Measurements from ENCODE around the gene CRB1.

Gene CRB1

DNA sequence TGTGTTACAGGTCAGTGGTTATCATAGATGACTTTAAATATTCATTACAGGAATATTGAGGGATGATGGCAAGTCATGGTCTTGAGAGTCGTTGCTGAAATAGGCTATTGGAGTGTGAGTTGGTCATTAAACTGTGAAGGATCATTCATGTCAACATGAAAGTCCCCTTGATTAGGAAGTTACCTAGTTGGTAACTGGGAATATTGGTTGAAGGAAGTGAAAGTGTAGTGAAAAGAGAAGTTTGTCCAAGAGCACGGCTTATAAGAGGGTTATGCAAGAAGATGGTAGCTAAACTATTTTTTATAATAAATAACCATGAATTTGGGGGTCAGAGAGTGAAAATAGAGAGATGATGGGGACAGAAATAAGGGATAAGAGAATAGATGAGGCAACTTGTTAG is 16.9 kb downstream of the CRB1 start:
- no peak for DNase-seq (ENCODE audit: extremely low read depth, insufficient read length)

GRCh38 chr1:197285526-197286205 is 17.6 kb downstream of the CRB1 start:
- DNase-seq (ENCODE audit: extremely low read depth, insufficient read length), result no peak
- no peak for TF ChIP-seq CTCF (IDR thresholded peaks at IDR 0.05; ENCODE audit: insufficient read depth, low read length, poor library complexity, severe bottlenecking)
- H3K27me3 ChIP-seq (replicated peaks; ENCODE audit: control insufficient read depth, insufficient read depth, low read length), result no peaks in the 10 kb centered on the region
- no peaks in the 10 kb centered on the region for H3K36me3 ChIP-seq (ENCODE audit: control insufficient read depth, insufficient read depth, low read length)
- H3K4me3 ChIP-seq (replicated peaks; ENCODE audit: low read depth, low read length), result no peak overlapping the region

More for the DNA sequence above, 16.9 kb downstream of the CRB1 start:
- Histone ChIP-seq H3K36me3 (ENCODE audit: control insufficient read depth, insufficient read depth, low read length) (no peaks in the 10 kb centered on the region), H3K27me3 (replicated peaks; ENCODE audit: control insufficient read depth, insufficient read depth, low read length) (no peaks in the 10 kb centered on the region), H3K4me3 (replicated peaks; ENCODE audit: low read depth, low read length) (no peak overlapping the region)
- no peak for TF ChIP-seq CTCF (IDR thresholded peaks at IDR 0.05; ENCODE audit: insufficient read depth, low read length, poor library complexity, severe bottlenecking)

DNA sequence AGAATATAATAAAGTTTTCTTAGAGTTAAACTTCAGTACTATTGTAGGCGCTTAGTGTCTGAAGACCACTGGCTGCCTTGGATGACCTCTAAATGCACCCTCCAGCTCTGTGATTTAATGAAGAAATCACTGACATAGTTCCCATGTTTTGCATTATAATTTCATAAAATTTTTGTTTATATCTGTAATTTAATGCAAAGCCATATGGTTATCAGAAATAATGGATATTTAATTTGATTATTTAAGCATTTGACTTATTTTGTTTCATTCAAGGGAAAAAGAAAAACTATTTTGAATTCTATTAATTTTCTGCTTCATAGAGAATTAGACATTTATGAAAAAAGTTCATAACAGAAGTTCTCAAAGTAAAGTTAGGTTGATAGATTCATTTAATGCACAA is 18.6 kb downstream of the CRB1 start:
- Histone ChIP-seq H3K36me3 (ENCODE audit: control insufficient read depth, insufficient read depth, low read length) (no peaks in the 10 kb centered on the region), H3K27me3 (replicated peaks; ENCODE audit: control insufficient read depth, insufficient read depth, low read length) (no peaks in the 10 kb centered on the region), H3K4me3 (replicated peaks; ENCODE audit: low read depth, low read length) (no peak overlapping the region)
- TF ChIP-seq CTCF (IDR thresholded peaks at IDR 0.05; ENCODE audit: insufficient read depth, low read length, poor library complexity, severe bottlenecking), result no peak
- DNase-seq (ENCODE audit: extremely low read depth, insufficient read length), result no peak

GRCh38 chr1:197287863-197288262 is 19.8 kb downstream of the CRB1 start:
- H3K4me3 ChIP-seq (replicated peaks; ENCODE audit: low read depth, low read length), result no peak overlapping the region
- DNase-seq (ENCODE audit: extremely low read depth, insufficient read length), result no peak
- no peaks in the 10 kb centered on the region for H3K27me3 ChIP-seq (replicated peaks; ENCODE audit: control insufficient read depth, insufficient read depth, low read length)
- TF ChIP-seq CTCF (IDR thresholded peaks at IDR 0.05; ENCODE audit: insufficient read depth, low read length, poor library complexity, severe bottlenecking), result no peak
- no peaks in the 10 kb centered on the region for H3K36me3 ChIP-seq (ENCODE audit: control insufficient read depth, insufficient read depth, low read length)

GRCh38 chr1:197302775-197303174 is 34.7 kb downstream of the CRB1 start:
- no peak for TF ChIP-seq CTCF (IDR thresholded peaks at IDR 0.05; ENCODE audit: insufficient read depth, low read length, poor library complexity, severe bottlenecking)

GRCh38 chr1:197303463-197303862 is 35.4 kb downstream of the CRB1 start:
- no peak for TF ChIP-seq CTCF (IDR thresholded peaks at IDR 0.05; ENCODE audit: insufficient read depth, low read length, poor library complexity, severe bottlenecking)
- no peaks in the 10 kb centered on the region for H3K36me3 ChIP-seq (ENCODE audit: control insufficient read depth, insufficient read depth, low read length)
- no peaks in the 10 kb centered on the region for H3K27me3 ChIP-seq (replicated peaks; ENCODE audit: control insufficient read depth, insufficient read depth, low read length)
- DNase-seq (ENCODE audit: extremely low read depth, insufficient read length), result no peak
- no peak overlapping the region for H3K4me3 ChIP-seq (replicated peaks; ENCODE audit: low read depth, low read length)

More at GRCh38 chr1:197302775-197303174, 34.7 kb downstream of the CRB1 start:
- Histone ChIP-seq H3K36me3 (ENCODE audit: control insufficient read depth, insufficient read depth, low read length) (no peaks in the 10 kb centered on the region), H3K27me3 (replicated peaks; ENCODE audit: control insufficient read depth, insufficient read depth, low read length) (no peaks in the 10 kb centered on the region), H3K4me3 (replicated peaks; ENCODE audit: low read depth, low read length) (no peak overlapping the region)
- no peak for DNase-seq (ENCODE audit: extremely low read depth, insufficient read length)

Data from GM06990 (cell line).